Neuron (in vitro differentiated cells): ENCODE measurements around the gene FAS.

Source experiments
- H2AFZ ChIP-seq: one replicate; pipeline ENCODE4 v1.6.1; 2013; ENCODE audit warnings: low read depth, mild to moderate bottlenecking, inconsistent platforms, low read length, moderate library complexity
- H3K27me3 ChIP-seq: one replicate; pipeline ENCODE4 v1.6.1; 2013; ENCODE audit warnings: low read length; ENCODE audit not compliant: insufficient read depth
- H3K36me3 ChIP-seq: one replicate; pipeline ENCODE4 v1.6.1; 2013; ENCODE audit warnings: low read length; ENCODE audit not compliant: insufficient read depth
- H3K4me1 ChIP-seq: one replicate; pipeline ENCODE4 v1.6.1; 2013; ENCODE audit warnings: low read length; ENCODE audit not compliant: insufficient read depth
- H3K4me3 ChIP-seq: 2 replicates; pipeline ENCODE4 v1.5.1; 2013; ENCODE audit warnings: mild to moderate bottlenecking, low read length, moderate library complexity
- H3K9me3 ChIP-seq: one replicate; pipeline ENCODE4 v1.6.1; 2013; ENCODE audit warnings: low read length

FAS gene

GRCh38 chr10:88978463-88978862, 12.1 kb upstream of the FAS start:
- Histone ChIP-seq H3K9me3 (no peaks in the 10 kb centered on the region), H3K4me1 (no peaks in the 10 kb centered on the region), H3K4me3 (no peak overlapping the region), H3K36me3 (no peaks in the 10 kb centered on the region), H3K27me3 (no peaks in the 10 kb centered on the region), H2AFZ (no peak overlapping the region)

DNA sequence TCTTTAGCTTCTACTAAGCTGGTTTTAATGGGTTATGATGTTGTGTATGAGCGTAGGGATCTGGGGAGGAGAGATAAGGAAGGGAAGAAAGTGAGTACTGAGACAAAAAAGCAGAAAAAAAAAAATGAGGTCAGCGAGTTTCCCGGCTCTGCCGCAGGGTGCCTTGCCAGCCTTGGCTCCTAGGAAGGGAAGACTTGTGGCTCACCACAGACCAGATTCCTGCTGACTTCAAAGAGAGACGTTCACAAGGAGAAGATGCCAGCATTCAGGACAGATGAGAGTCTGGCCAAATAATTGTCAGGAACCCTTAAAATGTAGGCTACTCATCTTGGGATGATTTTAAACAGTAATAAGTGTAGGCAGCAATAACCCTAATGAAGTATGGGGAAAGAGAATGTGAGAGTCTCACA, 11.4 kb upstream of the FAS start:
- H3K27me3 ChIP-seq, result no peaks in the 10 kb centered on the region
- H3K4me3 ChIP-seq, result no peak overlapping the region
- no peaks in the 10 kb centered on the region for H3K4me1 ChIP-seq
- no peaks in the 10 kb centered on the region for H3K9me3 ChIP-seq
- H2AFZ ChIP-seq, result no peak overlapping the region
- no peaks in the 10 kb centered on the region for H3K36me3 ChIP-seq

GRCh38 chr10:88979603-88980002, 11.0 kb upstream of the FAS start:
- no peak overlapping the region for H3K4me3 ChIP-seq
- no peak overlapping the region for H2AFZ ChIP-seq
- H3K9me3 ChIP-seq, result no peaks in the 10 kb centered on the region
- no peaks in the 10 kb centered on the region for H3K27me3 ChIP-seq
- H3K36me3 ChIP-seq, result no peaks in the 10 kb centered on the region
- H3K4me1 ChIP-seq, result no peaks in the 10 kb centered on the region

- Histone ChIP-seq H3K4me1 (no peaks in the 10 kb centered on the region), H3K36me3 (no peaks in the 10 kb centered on the region), H3K27me3 (no peaks in the 10 kb centered on the region), H2AFZ (no peak overlapping the region), H3K9me3 (no peaks in the 10 kb centered on the region), H3K4me3 (no peak overlapping the region)
Measured at GRCh38 chr10:88980247-88980646, 10.4 kb upstream of the FAS start.

GRCh38 chr10:88980800-88981199, 9.8 kb upstream of the FAS start:
- H3K9me3 ChIP-seq, result no peaks in the 10 kb centered on the region
- H3K27me3 ChIP-seq, result no peaks in the 10 kb centered on the region
- no peaks in the 10 kb centered on the region for H3K36me3 ChIP-seq
- H3K4me3 ChIP-seq, result no peak overlapping the region
- H2AFZ ChIP-seq, result no peak overlapping the region
- no peaks in the 10 kb centered on the region for H3K4me1 ChIP-seq

DNA sequence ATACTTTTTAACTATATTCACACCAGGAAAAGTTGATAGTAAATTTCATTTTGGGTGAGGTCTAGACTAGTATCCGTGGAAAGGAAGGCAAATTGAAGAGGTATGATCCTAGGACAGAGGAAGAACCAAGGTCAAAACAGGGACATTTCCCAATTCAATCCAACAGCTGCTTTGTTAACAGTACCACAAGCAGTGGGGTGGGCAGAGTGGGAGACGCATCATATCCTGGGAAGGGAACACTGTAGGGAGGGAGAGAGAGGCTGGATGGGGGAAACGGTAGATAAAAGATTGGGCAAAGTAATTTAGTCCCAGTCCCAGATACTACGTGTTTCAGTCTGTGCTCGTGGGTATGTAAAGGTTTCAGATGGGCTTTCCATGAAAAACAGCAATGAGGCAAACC, 9.2 kb upstream of the FAS start:
- no peaks in the 10 kb centered on the region for H3K9me3 ChIP-seq
- no peaks in the 10 kb centered on the region for H3K4me1 ChIP-seq
- no peaks in the 10 kb centered on the region for H3K27me3 ChIP-seq
- no peaks in the 10 kb centered on the region for H3K36me3 ChIP-seq
- no peak overlapping the region for H2AFZ ChIP-seq
- H3K4me3 ChIP-seq, result no peak overlapping the region

GRCh38 chr10:88982366-88982765, 8.2 kb upstream of the FAS start:
- Histone ChIP-seq H2AFZ (no peak overlapping the region), H3K27me3 (no peaks in the 10 kb centered on the region), H3K4me1 (no peaks in the 10 kb centered on the region), H3K36me3 (no peaks in the 10 kb centered on the region), H3K4me3 (no peak overlapping the region), H3K9me3 (no peaks in the 10 kb centered on the region)

DNA sequence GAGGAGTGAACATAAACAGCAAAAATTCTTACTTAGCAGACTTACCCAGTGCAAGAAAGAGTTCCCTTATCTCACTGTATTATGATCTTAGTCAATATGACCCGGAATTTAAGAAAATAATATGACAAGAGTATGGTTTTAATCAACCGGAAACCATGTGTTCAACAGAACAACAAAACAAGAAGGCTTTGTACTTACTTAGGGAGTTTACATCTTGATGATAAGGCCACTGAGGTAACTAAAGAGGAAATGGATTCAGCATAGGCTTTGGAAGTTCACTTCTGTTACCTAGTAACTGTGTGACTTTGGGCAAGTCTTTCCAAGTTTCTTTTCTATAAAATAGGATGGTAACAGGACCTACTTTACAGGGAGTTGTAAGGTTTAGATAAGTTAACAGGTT, 7.4 kb upstream of the FAS start:
- no peak overlapping the region for H2AFZ ChIP-seq
- H3K36me3 ChIP-seq, result no peaks in the 10 kb centered on the region
- H3K4me3 ChIP-seq, result no peak overlapping the region
- no peaks in the 10 kb centered on the region for H3K4me1 ChIP-seq
- no peaks in the 10 kb centered on the region for H3K27me3 ChIP-seq
- H3K9me3 ChIP-seq, result no peaks in the 10 kb centered on the region

DNA sequence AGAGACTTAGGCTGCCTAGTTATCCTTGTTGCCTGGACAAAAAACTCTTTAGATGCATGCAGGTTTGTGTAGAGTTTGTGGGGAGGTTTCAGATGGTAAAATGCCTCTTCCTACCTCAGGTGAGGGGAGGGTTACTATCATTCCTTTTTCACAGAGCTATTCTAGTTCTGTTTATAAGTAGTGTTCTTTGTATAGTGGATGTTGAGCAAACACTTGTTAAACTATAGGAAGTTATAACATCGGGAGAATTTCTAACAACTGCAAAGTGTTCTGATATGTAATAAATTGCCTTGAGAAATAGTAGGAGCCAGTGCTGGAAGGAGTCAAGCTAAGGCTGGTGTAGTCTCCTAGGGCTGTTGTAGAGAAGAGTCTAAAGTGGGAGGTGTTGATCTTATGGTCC, 6.7 kb upstream of the FAS start:
- Histone ChIP-seq H3K9me3 (no peaks in the 10 kb centered on the region), H3K4me3 (no peak overlapping the region), H3K4me1 (no peaks in the 10 kb centered on the region), H2AFZ (no peak overlapping the region), H3K36me3 (no peaks in the 10 kb centered on the region), H3K27me3 (no peaks in the 10 kb centered on the region)

GRCh38 chr10:88984525-88984924, 6.1 kb upstream of the FAS start:
- Histone ChIP-seq H3K36me3 (no peaks in the 10 kb centered on the region), H3K4me3 (no peak overlapping the region), H2AFZ (no peak overlapping the region), H3K9me3 (no peaks in the 10 kb centered on the region), H3K27me3 (no peaks in the 10 kb centered on the region), H3K4me1 (no peaks in the 10 kb centered on the region)

- no peaks in the 10 kb centered on the region for H3K27me3 ChIP-seq
- H2AFZ ChIP-seq, result no peak overlapping the region
- no peaks in the 10 kb centered on the region for H3K4me1 ChIP-seq
- no peak overlapping the region for H3K4me3 ChIP-seq
- H3K36me3 ChIP-seq, result no peaks in the 10 kb centered on the region
- no peaks in the 10 kb centered on the region for H3K9me3 ChIP-seq
Measured at GRCh38 chr10:88986549-88987242, 3.9 kb upstream of the FAS start.

DNA sequence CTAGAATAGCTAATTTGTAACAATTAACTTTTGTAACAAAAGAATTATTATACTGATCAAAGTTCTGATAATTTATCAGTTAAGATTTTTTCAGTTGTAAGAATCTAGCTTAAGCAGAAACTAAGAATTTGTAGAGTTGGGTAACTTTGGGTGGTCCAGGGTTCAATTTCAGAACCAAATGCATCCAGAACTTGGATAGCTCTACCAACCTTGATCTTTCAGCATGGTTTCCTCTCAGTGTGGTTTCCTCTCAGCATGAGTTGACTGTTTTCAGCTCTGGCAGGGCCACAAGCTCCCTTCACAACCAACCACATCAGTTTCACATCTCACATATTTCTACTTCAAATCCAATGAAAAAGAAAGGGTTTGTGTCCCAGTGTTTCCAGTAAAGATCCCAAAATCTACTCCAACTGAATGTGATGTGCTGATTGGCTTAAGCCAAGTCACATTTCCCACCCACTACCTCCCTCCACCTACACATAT, 3.3 kb upstream of the FAS start:
- Histone ChIP-seq H3K4me3 (no peak overlapping the region), H3K4me1 (peaks cover 3% of the 10 kb centered on the region), H3K27me3 (no peaks in the 10 kb centered on the region), H3K9me3 (no peaks in the 10 kb centered on the region), H3K36me3 (no peaks in the 10 kb centered on the region), H2AFZ (no peak overlapping the region)

DNA sequence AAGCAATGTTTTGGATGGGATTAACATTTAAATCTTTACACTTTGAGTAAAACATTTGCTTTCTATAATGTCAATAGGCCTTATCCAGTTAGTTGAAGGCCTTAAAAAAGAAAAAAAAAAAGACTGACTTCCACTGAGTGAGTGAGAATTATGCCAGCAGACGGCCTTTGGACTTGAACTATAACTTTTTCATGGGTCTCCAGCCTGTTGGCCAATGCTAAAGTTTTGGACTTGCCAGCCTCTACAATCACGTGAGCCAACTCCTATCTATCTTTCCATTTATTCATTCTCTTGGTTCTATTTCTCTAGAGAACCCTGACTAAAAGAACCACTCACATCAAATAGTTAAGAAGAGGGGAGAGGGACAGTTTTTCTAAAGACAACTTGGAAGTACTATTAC, 2.8 kb upstream of the FAS start:
- H3K4me1 ChIP-seq, result peaks cover 5% of the 10 kb centered on the region
- no peak overlapping the region for H3K4me3 ChIP-seq
- no peak overlapping the region for H2AFZ ChIP-seq
- no peaks in the 10 kb centered on the region for H3K27me3 ChIP-seq
- no peaks in the 10 kb centered on the region for H3K9me3 ChIP-seq
- no peaks in the 10 kb centered on the region for H3K36me3 ChIP-seq

DNA sequence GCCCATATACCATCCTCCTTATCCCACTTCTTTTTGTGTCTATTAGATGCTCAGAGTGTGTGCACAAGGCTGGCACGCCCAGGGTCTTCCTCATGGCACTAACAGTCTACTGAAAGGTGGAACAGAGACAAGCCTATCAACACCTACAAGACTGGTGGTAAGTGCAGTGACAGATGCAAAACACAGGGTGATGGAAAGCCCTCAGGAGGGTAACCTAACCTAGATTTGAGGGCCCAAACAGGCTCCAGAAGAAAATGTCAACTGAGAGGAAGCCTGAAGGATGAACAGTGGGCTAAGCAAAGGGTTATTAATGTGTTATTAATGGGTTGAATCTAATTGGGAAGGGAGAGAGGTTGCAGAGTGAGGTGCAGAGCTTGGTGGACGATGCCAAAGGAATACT, 1.2 kb upstream of the FAS start:
- Histone ChIP-seq H3K4me1 (peaks cover 17% of the 10 kb centered on the region), H3K4me3 (no peak overlapping the region), H3K36me3 (no peaks in the 10 kb centered on the region), H3K27me3 (no peaks in the 10 kb centered on the region), H2AFZ (no peak overlapping the region), H3K9me3 (no peaks in the 10 kb centered on the region)
